Measurements from ENCODE around the gene RAP1A.

DNA sequence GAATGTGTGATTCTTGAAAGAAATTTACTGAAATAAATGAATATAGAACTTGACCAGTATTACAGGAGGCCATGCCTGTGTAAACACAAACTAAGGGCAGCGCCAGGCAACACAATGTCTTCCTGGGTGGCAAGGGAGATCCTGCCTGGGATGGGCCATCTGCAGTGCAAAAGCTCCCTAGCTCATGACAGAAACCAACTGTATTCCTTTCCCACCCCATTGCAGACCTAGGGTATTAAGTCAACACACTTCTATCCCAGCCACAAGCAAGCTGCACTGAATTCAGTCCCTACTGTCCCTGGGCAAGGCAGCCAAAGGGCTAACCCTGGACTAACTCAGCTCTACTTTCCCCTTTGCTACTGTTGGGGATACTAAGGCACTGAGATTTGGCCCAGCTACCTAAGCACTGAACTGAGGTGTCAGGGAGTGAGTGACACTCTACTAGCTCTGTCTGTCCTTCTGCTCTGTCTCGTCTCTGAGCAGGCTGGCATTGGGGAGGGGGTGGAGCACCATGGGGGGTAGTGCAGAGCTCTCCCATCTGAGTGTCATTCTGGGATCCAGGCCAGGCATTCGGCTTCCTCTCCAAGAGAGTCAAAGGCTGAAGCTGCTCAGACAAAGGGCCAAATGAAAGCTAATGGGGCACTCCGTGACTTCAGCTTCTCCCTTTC is 117.1 kb downstream of the RAP1A start:
- TF ChIP-seq, protein P1, sequence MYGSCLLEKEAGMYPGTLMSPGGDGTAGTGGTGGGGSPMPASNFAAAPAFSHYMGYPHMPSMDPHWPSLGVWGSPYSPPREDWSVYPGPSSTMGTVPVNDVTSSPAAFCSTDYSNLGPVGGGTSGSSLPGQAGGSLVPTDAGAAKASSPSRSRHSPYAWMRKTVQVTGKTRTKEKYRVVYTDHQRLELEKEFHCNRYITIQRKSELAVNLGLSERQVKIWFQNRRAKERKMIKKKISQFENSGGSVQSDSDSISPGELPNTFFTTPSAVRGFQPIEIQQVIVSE (CRISPR knock-in tag; IDR thresholded peaks at IDR 0.05; ENCODE audit: borderline replicate concordance), result no peak
- no peak for TF ChIP-seq OVOL2 (CRISPR knock-in tag; IDR thresholded peaks at IDR 0.05; ENCODE audit: borderline replicate concordance)
- TF ChIP-seq, protein P2, sequence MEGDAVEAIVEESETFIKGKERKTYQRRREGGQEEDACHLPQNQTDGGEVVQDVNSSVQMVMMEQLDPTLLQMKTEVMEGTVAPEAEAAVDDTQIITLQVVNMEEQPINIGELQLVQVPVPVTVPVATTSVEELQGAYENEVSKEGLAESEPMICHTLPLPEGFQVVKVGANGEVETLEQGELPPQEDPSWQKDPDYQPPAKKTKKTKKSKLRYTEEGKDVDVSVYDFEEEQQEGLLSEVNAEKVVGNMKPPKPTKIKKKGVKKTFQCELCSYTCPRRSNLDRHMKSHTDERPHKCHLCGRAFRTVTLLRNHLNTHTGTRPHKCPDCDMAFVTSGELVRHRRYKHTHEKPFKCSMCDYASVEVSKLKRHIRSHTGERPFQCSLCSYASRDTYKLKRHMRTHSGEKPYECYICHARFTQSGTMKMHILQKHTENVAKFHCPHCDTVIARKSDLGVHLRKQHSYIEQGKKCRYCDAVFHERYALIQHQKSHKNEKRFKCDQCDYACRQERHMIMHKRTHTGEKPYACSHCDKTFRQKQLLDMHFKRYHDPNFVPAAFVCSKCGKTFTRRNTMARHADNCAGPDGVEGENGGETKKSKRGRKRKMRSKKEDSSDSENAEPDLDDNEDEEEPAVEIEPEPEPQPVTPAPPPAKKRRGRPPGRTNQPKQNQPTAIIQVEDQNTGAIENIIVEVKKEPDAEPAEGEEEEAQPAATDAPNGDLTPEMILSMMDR (IDR thresholded peaks at IDR 0.05), result no peak
- TF ChIP-seq, protein P3, sequence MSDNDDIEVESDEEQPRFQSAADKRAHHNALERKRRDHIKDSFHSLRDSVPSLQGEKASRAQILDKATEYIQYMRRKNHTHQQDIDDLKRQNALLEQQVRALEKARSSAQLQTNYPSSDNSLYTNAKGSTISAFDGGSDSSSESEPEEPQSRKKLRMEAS (CRISPR knock-in tag; IDR thresholded peaks at IDR 0.05), result no peak
- no peak for TF ChIP-seq ZNF671 (CRISPR knock-in tag; IDR thresholded peaks at IDR 0.05)
- TF ChIP-seq ETV6 (CRISPR knock-in tag; IDR thresholded peaks at IDR 0.05), result no peak
- TF ChIP-seq, protein P4, sequence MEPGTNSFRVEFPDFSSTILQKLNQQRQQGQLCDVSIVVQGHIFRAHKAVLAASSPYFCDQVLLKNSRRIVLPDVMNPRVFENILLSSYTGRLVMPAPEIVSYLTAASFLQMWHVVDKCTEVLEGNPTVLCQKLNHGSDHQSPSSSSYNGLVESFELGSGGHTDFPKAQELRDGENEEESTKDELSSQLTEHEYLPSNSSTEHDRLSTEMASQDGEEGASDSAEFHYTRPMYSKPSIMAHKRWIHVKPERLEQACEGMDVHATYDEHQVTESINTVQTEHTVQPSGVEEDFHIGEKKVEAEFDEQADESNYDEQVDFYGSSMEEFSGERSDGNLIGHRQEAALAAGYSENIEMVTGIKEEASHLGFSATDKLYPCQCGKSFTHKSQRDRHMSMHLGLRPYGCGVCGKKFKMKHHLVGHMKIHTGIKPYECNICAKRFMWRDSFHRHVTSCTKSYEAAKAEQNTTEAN (CRISPR knock-in tag; IDR thresholded peaks at IDR 0.05), result no peak
- TF ChIP-seq NFE2L1 (CRISPR knock-in tag; IDR thresholded peaks at IDR 0.05), result no peak
- TF ChIP-seq, protein P5, sequence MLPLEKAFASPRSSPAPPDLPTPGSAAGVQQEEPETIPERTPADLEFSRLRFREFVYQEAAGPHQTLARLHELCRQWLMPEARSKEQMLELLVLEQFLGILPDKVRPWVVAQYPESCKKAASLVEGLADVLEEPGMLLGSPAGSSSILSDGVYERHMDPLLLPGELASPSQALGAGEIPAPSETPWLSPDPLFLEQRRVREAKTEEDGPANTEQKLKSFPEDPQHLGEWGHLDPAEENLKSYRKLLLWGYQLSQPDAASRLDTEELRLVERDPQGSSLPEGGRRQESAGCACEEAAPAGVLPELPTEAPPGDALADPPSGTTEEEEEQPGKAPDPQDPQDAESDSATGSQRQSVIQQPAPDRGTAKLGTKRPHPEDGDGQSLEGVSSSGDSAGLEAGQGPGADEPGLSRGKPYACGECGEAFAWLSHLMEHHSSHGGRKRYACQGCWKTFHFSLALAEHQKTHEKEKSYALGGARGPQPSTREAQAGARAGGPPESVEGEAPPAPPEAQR (CRISPR knock-in tag; IDR thresholded peaks at IDR 0.05), result no peak
- TF ChIP-seq, protein P6, sequence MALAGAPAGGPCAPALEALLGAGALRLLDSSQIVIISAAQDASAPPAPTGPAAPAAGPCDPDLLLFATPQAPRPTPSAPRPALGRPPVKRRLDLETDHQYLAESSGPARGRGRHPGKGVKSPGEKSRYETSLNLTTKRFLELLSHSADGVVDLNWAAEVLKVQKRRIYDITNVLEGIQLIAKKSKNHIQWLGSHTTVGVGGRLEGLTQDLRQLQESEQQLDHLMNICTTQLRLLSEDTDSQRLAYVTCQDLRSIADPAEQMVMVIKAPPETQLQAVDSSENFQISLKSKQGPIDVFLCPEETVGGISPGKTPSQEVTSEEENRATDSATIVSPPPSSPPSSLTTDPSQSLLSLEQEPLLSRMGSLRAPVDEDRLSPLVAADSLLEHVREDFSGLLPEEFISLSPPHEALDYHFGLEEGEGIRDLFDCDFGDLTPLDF (CRISPR knock-in tag; IDR thresholded peaks at IDR 0.05), result no peak
- TF ChIP-seq CBFB (CRISPR knock-in tag; IDR thresholded peaks at IDR 0.05; ENCODE audit: low read depth), result no peak
- no peak for TF ChIP-seq SP1 (CRISPR knock-in tag; conservative IDR thresholded peaks at IDR 0.05)
- no peak for TF ChIP-seq HMGA2 (CRISPR knock-in tag; IDR thresholded peaks at IDR 0.05)
- TF ChIP-seq, protein P7, sequence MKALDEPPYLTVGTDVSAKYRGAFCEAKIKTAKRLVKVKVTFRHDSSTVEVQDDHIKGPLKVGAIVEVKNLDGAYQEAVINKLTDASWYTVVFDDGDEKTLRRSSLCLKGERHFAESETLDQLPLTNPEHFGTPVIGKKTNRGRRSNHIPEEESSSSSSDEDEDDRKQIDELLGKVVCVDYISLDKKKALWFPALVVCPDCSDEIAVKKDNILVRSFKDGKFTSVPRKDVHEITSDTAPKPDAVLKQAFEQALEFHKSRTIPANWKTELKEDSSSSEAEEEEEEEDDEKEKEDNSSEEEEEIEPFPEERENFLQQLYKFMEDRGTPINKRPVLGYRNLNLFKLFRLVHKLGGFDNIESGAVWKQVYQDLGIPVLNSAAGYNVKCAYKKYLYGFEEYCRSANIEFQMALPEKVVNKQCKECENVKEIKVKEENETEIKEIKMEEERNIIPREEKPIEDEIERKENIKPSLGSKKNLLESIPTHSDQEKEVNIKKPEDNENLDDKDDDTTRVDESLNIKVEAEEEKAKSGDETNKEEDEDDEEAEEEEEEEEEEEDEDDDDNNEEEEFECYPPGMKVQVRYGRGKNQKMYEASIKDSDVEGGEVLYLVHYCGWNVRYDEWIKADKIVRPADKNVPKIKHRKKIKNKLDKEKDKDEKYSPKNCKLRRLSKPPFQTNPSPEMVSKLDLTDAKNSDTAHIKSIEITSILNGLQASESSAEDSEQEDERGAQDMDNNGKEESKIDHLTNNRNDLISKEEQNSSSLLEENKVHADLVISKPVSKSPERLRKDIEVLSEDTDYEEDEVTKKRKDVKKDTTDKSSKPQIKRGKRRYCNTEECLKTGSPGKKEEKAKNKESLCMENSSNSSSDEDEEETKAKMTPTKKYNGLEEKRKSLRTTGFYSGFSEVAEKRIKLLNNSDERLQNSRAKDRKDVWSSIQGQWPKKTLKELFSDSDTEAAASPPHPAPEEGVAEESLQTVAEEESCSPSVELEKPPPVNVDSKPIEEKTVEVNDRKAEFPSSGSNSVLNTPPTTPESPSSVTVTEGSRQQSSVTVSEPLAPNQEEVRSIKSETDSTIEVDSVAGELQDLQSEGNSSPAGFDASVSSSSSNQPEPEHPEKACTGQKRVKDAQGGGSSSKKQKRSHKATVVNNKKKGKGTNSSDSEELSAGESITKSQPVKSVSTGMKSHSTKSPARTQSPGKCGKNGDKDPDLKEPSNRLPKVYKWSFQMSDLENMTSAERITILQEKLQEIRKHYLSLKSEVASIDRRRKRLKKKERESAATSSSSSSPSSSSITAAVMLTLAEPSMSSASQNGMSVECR (CRISPR knock-in tag; IDR thresholded peaks at IDR 0.05; ENCODE audit: borderline replicate concordance), result no peak
